ENCODE data around the gene TUBA1A.
A peak's percentile ranks its signal among the peaks of the same experiment; 100 is the strongest.
"Not testable (repeated sequence)": the region's sequence is repeated elsewhere in the genome, so short reads cannot be mapped to it uniquely, and the experiment has no call there.

The TUBA1A gene

GRCh38 chr12:49188916-49189367, at the start of gene TUBA1A:
Gene TUBA1A (minus strand): TSS chr12:49189080. CDS start chr12:49188979, 101 bp downstream.
- DNase-seq (ENCODE audit: low read depth in 2 of 2, low spot score in 1 of 2), result peak; percentile 58 to 84

- no peak for DNase-seq (ENCODE audit: low read depth in 2 of 2, low spot score in 1 of 2)
Measured at GRCh38 chr12:49236423-49236822, 47.5 kb upstream of the TUBA1A start.

DNA sequence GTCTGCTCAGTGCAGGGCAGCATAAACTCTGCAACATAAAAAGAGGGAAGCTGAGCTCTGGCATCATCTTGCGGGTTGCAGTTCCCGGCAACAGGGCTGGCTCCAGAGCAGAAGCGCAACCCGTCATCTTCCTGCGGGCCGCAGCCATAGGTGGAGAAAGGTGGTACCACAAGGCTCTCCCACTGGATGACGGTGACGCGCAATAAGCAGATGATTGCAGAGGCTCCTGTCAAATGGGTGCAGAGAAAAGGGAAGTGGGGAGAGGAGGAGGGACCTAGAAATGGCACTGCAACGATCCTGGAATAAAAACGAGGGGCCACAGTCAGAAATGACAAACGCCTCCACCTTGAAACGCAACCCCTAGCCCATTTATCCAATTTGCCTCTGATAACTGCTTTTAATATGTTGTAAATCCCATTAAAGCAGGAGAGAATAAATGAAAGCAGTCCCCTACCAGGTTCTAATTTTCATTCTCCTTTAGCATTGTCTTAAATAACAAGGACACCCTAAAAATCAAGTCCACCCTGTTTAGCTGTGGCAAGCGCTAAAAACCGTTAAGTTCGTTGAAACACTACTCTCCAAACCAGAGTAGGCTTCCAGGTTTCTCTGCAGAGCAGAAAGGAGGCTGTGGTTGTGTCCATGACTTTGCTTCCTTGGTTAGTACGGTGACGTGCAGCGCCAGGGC, 45.1 kb upstream of the TUBA1A start:
- peak in 1 of 2 donors; percentile 4 for DNase-seq (ENCODE audit: low read depth in 2 of 2, low spot score in 1 of 2)

DNA sequence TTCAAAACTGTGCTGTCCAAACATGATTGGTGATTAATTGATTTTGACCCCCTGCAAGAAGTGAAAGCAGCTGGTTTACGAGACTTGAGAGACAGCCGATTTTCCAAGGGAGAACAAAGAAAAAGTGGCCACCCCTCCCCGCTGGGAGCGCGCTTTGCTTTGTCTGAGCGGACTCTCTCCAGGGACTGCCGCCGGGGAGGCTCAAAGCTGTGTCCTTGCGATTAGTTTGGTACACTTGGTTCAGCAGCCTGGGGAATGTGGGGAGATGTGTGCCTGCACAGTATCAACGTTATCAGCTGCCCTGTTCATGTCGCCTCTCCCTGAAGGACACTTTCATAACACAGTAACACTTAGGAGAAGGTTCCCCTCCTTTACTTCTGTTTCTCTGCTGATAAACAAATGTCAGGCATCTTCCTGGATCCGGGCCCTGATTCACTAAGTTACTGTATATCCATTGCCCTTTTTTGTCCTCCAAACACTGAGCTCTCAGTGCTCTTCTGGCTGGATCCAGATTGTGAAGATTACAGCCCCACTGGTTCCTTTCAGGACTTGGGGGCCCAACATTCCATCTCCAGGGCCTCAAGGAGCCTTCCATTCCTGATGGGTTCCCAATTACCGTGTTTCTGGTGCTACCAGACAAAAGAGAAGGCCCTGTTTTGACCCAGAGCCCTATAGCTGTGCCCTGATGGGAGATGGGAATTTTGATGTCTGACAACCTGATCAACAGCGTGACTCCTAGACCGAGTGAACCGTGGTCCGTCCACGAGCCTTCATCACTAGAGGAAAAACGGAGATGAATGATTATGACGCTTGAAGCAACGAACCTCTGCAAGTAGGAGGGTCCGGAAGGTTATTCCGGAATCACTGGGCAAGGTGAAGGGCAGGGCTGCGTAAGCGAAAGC, 44.3 kb upstream of the TUBA1A start:
- no peak for DNase-seq (ENCODE audit: low read depth in 2 of 2, low spot score in 1 of 2)

DNA sequence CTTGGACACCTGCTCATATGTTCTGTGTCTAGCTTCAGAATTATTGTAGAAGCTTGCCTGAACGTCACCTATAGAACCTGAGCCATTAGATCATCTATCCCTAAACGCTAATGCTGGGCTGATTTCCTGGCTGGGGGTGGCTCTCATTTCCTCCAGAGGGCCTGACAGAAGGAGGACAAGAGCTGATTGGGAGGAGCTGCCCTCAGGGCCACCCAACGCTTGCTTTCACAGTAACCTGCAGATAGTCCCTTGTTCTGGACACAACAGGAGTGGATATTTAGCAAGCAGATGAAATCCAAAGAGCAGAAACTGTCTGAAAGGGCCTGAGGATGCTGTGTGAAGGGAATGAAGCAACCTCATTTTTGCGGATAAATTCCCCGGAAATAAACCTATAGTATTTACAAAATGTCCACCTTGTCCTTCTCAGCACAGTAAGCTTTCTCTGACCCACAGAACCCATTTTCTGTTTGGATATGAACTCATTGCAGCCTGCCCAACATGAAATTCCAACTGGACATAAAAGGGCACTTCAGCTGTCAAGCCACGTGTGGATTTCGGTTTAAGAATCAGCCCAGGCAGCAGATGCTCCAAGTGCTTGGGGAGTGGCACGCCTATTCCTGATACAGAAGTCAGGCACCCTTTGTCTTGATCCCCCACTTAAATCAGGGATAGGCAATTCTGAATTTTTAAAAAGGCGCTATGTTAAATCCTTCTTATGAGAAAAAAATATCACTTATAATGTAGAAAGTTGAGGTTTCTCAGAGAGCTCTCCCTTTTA, 43.2 kb upstream of the TUBA1A start:
- no peak for DNase-seq (ENCODE audit: low read depth in 2 of 2, low spot score in 1 of 2)

GRCh38 chr12:49230805-49231194, 41.9 kb upstream of the TUBA1A start:
- no peak for DNase-seq (ENCODE audit: low read depth in 2 of 2, low spot score in 1 of 2)

DNA sequence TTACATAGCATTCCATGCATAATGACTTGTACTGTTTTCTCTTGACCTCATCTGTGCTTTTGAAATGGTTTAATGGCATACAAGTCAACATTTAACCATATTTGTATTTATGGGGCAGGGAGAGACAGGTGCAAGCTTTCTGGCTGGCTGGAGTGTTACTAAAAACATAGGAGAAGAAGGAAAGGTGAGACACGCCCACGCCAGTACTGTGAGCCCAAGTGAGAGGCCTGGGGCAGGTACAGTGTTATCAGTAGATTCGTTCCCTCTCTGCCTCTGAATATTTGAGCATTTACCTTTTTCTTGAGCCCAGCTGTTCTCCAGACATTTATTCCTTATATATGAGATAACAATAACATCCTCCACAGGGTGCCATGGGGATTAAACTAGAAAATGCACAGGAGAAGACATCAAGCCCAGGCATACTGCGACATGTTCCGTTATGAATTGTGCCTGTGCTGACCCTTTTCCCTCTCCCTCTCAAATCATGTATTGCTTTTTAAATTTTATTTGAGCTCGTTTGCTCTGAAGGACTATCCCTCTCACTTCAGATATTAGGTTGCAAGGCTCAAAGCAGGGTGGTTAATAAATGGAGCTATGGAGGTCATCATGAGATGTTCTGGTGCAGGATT, 41.4 kb upstream of the TUBA1A start:
- DNase-seq (ENCODE audit: low read depth in 2 of 2, low spot score in 1 of 2), result no peak

DNA sequence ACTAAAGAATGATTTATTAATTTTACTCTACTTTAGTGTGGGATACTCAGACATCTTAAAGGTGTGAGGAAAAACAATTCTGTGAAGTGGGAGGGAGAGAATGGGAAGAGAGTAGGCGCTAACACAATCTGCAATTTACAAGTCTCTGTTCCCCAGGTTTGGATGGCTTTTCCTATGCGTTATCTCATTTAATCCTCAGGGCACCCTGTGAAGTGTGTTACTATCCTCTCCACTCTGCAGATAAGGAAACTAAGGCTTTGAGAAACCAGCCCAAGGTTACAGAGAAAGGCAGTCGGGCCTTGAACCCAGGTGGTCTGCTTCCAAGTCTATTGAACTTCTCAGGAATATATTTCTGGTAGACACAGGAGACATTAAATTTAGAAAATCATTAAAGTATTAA, 39.8 kb upstream of the TUBA1A start:
- DNase-seq (ENCODE audit: low read depth in 2 of 2, low spot score in 1 of 2), result no peak

DNA sequence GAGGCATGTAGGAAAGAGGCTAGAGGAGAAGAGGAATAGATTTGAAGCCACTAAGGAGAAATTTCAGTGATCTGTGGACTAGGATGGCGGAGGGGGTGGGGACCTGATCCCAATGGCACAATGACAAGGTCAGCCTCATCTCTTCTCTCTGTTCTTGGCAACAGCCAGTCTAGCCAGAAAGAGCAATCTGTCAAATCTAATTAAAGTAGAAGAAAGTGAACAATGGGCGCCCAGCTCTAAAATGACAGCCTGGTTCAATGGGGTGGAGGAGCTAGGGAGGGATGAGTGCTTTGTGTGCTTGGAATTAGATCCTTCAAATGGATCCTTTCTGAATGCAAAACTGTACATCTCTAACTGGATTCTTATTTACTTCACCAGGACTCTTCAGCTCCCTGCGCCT, 38.8 kb upstream of the TUBA1A start:
- no peak for DNase-seq (ENCODE audit: low read depth in 2 of 2, low spot score in 1 of 2)

- no peak for DNase-seq (ENCODE audit: low read depth in 2 of 2, low spot score in 1 of 2)
Measured at GRCh38 chr12:49225576-49226166, 36.8 kb upstream of the TUBA1A start.

GRCh38 chr12:49223590-49224369, 34.9 kb upstream of the TUBA1A start:
- no peak for DNase-seq (ENCODE audit: low read depth in 2 of 2, low spot score in 1 of 2)

- DNase-seq (ENCODE audit: low read depth in 2 of 2, low spot score in 1 of 2), result no peak
Measured at GRCh38 chr12:49223122-49223521, 34.2 kb upstream of the TUBA1A start.

DNA sequence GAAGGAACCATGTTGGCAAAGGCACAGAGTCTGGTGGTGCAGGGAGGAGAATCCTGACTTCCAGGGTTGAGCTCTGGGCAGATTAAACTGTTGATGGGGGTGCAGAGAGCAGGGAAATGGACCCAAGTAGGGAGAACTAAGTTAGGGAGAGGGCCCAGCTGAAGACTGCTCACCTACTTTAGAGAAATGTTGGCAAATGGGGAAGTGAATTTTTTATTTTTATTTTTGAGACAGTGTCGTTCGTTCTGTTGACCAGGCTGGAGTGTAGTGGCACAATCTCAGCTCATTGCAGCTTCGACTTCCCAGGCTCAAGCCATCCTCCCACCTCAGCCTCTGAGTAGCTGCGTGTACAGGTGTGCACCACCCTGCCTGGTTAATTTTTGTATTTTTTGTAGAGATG, 32.1 kb upstream of the TUBA1A start:
- no peak for DNase-seq (ENCODE audit: low read depth in 2 of 2, low spot score in 1 of 2)

DNA sequence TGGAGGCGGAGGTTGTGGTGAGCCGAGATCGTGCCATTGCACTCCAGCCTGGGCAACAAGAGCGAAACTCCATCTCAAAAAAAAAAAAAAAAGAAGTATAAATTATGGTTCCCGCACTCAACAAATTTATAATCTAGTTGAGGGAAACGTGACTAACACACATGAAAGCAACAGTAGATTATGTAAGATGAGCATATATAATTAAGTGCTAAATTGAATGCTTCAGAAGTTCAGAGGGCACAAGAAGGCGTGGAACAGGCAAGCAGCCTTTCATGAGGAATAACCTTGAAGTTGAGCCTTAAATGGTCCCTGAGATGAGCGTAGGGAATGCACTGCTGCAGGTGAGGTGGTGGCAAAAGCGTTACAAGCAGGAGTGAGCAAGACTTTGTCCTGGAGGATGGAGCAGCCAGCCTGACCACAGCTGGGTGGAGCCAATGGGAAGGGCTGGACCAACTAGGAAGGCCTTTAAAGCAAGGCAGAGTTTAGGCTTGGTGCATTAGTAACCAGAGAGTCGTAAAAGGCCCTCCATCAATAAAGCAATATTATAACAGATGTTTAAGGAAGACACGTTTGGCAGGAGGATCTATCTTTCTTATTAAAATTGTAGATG, 30.6 kb upstream of the TUBA1A start:
- no peak for DNase-seq (ENCODE audit: low read depth in 2 of 2, low spot score in 1 of 2)

GRCh38 chr12:49212572-49212971, 23.7 kb upstream of the TUBA1A start:
- no peak for DNase-seq (ENCODE audit: low read depth in 2 of 2, low spot score in 1 of 2)

- not testable (repeated sequence) for DNase-seq (ENCODE audit: low read depth in 2 of 2, low spot score in 1 of 2)
Measured at GRCh38 chr12:49210703-49211102, 21.8 kb upstream of the TUBA1A start.

- no peak for DNase-seq (ENCODE audit: low read depth in 2 of 2, low spot score in 1 of 2)
Measured at GRCh38 chr12:49208676-49209075, 19.8 kb upstream of the TUBA1A start.

- no peak for DNase-seq (ENCODE audit: low read depth in 2 of 2, low spot score in 1 of 2)
Measured at GRCh38 chr12:49208146-49208545, 19.3 kb upstream of the TUBA1A start.

GRCh38 chr12:49206389-49206788, 17.5 kb upstream of the TUBA1A start:
- no peak for DNase-seq (ENCODE audit: low read depth in 2 of 2, low spot score in 1 of 2)
